Activated effector memory CD4-positive, alpha-beta T cell treated with anti-CD3 and anti-CD28 coated beads, Interleukin-2, amount 50 U/mL, for 16 hours (primary cell): ENCODE results near the gene TMEM272.

ENCODE experiments used
- DNase-seq: peaks from one replicate; pipeline ENCODE4 v3.0.0-alpha.2; 2020

The TMEM272 gene

GRCh38 chr13:51803422-51804294 lies 41.3 kb downstream of the TMEM272 start, which contains the start of gene DHRS12:
Gene DHRS12, minus strand, starts transcription at chr13:51804163. Its CDS starts 4,504 bp downstream, at chr13:51799659.
- peak; percentile 94 for DNase-seq

- no peak for DNase-seq
Observed at GRCh38 chr13:51802631-51803418, 42.2 kb downstream of the TMEM272 start.

- DNase-seq, result no peak
Observed at GRCh38 chr13:51801631-51802099, 43.3 kb downstream of the TMEM272 start.

GRCh38 chr13:51800486-51800885 lies 44.5 kb downstream of the TMEM272 start:
- no peak for DNase-seq

- DNase-seq, result no peak
Observed at GRCh38 chr13:51799261-51799660, 45.7 kb downstream of the TMEM272 start.

GRCh38 chr13:51797664-51798488 lies 47.1 kb downstream of the TMEM272 start:
- DNase-seq, result peak; percentile 81

GRCh38 chr13:51796546-51796945 lies 48.4 kb downstream of the TMEM272 start:
- no peak for DNase-seq

GRCh38 chr13:51795419-51795818 lies 49.6 kb downstream of the TMEM272 start:
- no peak for DNase-seq

GRCh38 chr13:51794964-51795363 lies 50.0 kb downstream of the TMEM272 start:
- no peak for DNase-seq

GRCh38 chr13:51793570-51794271 lies 51.3 kb downstream of the TMEM272 start:
- DNase-seq, result peak; percentile 80

- no peak for DNase-seq
Observed at GRCh38 chr13:51786425-51787265, 58.3 kb downstream of the TMEM272 start.

- no peak for DNase-seq
Observed at GRCh38 chr13:51785712-51786424, 59.1 kb downstream of the TMEM272 start.

GRCh38 chr13:51784097-51784496 lies 60.9 kb downstream of the TMEM272 start:
- DNase-seq, result no peak

GRCh38 chr13:51783428-51784094 lies 61.4 kb downstream of the TMEM272 start:
- no peak for DNase-seq

GRCh38 chr13:51782026-51782710 lies 62.8 kb downstream of the TMEM272 start:
- DNase-seq, result no peak

GRCh38 chr13:51781246-51782022 lies 63.5 kb downstream of the TMEM272 start:
- no peak for DNase-seq

GRCh38 chr13:51780099-51780498 lies 64.9 kb downstream of the TMEM272 start:
- DNase-seq, result no peak

- DNase-seq, result no peak
Observed at GRCh38 chr13:51778392-51778791, 66.6 kb downstream of the TMEM272 start.
